ENCODE data around the gene ERC1.

GRCh38 chr12:1216560-1216959 is 225.5 kb downstream of the ERC1 start:
- TF ChIP-seq POLR2A (IDR thresholded peaks at IDR 0.05; ENCODE audit: low read depth) (no peak), EP300 (IDR thresholded peaks at IDR 0.05) (no peak), POLR2AphosphoS5 (IDR thresholded peaks at IDR 0.05) (no peak)
- TF ChIP-seq, protein P1, sequence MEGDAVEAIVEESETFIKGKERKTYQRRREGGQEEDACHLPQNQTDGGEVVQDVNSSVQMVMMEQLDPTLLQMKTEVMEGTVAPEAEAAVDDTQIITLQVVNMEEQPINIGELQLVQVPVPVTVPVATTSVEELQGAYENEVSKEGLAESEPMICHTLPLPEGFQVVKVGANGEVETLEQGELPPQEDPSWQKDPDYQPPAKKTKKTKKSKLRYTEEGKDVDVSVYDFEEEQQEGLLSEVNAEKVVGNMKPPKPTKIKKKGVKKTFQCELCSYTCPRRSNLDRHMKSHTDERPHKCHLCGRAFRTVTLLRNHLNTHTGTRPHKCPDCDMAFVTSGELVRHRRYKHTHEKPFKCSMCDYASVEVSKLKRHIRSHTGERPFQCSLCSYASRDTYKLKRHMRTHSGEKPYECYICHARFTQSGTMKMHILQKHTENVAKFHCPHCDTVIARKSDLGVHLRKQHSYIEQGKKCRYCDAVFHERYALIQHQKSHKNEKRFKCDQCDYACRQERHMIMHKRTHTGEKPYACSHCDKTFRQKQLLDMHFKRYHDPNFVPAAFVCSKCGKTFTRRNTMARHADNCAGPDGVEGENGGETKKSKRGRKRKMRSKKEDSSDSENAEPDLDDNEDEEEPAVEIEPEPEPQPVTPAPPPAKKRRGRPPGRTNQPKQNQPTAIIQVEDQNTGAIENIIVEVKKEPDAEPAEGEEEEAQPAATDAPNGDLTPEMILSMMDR (IDR thresholded peaks at IDR 0.05): no peak

Measured in esophagus muscularis mucosa (tissue), 4 donors.